NCI-H146 treated with DMSO at 0.1 percent for 48 hours (cell line): ENCODE results near the gene GPR35.
"Not testable (repeated sequence)": the region's sequence is repeated elsewhere in the genome, so short reads cannot be mapped to it uniquely, and the experiment has no call there.

Experiments
- DNase-seq: peaks from one replicate; lab custom pipeline; 2025; ENCODE audit not compliant: unreplicated experiment; lab: John Stamatoyannopoulos, UW

GPR35 gene

DNA sequence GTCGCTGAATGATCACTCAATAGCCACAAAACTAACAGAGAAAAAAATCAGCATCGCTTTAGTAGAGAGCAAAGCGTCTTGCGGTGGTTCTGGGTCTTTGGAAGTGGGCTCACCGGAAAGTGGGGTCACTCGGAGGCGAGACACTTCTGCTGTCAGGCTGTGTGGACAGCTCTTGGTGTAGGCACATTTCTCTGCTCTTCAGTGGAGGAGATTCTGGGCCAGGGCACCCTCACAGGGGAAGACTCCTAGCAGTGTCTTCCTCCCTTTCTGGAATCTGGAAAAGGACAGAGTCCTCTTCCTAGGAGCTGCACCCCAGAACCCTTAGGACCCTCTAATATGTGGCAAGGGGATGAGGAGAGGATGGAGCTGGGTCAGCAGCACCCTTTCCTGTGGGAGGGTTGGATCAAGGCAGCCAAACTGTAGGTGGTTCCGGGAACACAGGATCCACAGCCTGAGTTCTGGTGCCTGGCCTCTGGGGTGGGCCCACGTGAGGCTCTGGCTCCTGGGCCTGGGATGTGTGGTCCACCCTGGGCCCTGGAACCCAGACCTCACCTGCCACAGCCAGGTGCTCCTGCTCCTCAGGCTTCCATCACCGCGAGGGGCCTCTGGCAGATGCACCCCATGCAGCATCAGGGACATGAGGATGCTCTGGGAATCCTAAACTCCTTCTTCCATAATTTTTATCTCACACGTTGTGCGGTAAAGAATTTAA, 25.1 kb downstream of the GPR35 start:
- no peak for DNase-seq

GRCh38 chr2:240651185-240651584, 25.9 kb downstream of the GPR35 start:
- DNase-seq, result no peak

- no peak for DNase-seq
Measured at GRCh38 chr2:240655931-240656886, 30.9 kb downstream of the GPR35 start.

- DNase-seq, result not testable (repeated sequence)
Measured at GRCh38 chr2:240659883-240660282, 34.6 kb downstream of the GPR35 start.

GRCh38 chr2:240662681-240663080, 37.4 kb downstream of the GPR35 start:
- DNase-seq, result no peak

DNA sequence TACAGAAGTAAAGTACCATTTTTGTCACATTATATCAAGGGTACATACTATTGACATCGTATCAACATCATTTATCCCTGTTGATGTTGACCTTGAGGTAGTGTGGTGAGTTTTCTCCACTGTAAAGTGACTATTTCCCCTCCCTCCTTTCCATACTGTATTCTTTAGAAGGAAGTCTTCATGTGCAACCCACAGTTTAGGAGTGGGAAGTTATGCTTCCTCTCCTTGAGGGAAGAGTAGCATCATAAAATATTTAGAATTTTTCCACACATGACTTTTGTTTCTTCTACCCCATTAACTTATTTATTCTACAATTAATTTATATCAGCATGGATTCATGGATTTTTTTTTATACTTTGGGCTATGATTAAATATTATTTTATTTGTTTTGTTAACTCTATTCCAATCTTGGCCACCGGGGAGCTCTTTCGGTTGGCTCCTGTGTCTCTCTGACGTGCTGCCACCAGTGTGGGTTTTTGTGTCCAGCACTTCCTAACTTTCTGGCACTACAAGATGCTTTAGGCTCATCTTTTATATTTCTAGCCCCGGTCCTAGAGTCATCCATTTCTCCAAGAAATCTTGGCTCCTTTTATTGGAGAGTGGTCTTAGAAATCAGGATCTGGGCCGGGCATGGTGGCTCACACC, 38.4 kb downstream of the GPR35 start:
- no peak for DNase-seq

- DNase-seq, result no peak
Measured at GRCh38 chr2:240664622-240665021, 39.3 kb downstream of the GPR35 start.

DNA sequence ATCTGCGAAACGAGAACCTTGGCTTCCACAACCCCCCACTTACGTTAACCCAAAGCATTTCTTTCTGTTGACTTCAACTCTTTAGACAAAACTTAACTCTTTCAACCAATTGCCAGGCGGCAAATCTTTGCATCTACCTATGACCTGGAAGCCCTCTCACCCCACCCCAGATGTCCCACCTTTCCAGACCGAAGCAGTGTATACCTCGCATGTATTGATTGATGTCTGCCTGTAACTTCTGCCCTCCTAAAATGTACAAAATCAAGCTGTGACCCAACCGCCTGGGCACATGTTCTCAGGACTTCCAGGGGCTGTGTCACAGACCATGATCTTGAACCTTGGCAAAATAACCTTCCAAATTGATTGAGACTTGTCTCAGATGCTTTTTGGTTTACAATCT, 45.1 kb downstream of the GPR35 start:
- DNase-seq, result no peak

DNA sequence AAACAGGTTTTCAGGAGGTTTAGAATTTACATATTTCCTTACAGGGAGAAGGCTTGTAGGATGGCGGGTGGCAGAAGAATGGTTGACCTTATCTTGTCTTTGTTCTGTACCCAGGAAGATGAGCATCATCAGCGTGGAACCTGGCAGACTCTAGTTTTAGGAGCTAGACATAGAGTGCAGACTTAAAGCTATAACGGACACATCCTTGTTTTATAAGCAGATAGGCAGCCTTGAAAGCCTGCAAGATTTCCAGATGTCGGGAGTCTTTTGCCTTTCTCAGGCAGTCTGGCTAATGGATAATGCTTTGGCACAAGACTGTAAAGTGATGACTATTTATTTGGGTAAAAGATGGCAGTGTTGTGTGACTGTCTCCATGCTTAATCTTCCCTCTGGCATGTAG, 45.7 kb downstream of the GPR35 start:
- DNase-seq, result no peak

DNA sequence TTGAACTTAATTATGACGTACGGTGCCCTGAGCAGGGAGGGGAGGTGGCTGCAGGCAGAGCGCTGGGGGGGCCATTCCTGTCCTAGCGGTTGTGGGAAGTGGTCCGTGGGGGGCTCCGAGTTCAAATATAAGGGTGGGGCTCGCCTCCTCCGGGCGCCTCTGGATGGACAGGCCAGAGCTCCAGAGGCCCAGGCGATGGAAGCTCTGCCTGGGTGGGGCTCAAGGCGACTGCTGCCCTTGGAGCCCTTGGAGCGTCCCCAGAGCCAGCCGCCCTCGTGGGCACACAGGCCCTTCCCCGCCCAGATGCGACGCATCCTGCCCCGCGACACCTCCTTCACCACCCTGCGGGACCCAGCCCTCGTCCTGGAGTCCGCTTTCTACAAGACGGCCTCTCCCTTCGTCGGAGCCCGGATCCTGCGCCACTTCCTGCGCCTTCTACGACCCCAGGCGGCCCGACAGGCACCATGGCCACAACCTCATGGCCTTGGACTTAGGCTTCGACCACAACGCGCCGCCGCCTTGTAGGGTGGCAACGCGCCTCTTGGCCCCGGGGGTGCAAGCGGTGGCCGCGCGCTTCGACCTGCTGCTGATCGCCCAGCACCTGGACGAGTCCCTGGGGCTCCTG, 46.9 kb downstream of the GPR35 start:
- no peak for DNase-seq

DNA sequence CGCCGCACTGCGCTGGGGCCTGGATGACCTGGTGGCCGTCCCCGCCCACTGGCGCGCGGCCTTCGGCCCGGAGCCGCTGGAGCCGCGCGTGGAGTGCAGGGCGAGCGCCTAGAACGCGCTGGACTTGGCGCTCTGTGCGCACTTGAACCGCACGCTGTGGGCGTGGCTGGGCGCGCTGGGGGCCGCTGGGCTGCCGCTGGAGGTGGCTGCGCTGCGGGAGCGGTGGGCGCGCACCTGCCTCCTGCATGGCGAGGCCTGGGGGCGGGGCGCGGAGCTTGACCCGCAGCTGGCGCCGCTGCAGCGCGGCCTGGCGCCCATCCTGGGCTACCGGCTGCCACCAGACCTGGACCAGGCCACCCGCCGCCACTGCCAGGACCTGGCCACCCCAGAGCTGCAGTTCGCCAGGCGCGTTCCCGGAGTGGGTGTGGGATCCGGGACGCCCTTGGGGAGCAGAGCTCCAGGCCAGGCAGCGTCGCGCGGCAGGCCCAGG, 47.5 kb downstream of the GPR35 start:
- DNase-seq, result no peak

- not testable (repeated sequence) for DNase-seq
Measured at GRCh38 chr2:240674461-240675184, 49.3 kb downstream of the GPR35 start.

DNA sequence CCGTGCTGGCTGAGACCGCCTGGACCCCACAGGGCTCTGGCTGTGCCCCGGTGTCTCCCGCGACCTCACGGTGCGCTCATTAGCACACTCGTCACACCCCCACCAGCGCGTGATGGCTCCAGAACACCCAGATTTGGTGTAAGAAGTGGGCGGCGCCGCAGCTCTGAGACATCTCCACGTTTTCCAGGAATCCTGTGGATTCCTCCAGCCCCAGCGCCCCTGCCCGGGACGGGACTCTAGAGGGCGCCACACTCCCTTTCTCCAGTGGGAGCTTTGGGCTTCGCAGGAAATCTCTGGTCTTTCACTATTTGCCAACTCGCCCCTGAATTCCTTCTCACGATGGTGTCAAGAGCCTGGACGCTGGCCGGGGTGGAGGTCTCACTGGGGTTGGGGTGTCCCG, 50.1 kb downstream of the GPR35 start:
- not testable (repeated sequence) for DNase-seq

DNA sequence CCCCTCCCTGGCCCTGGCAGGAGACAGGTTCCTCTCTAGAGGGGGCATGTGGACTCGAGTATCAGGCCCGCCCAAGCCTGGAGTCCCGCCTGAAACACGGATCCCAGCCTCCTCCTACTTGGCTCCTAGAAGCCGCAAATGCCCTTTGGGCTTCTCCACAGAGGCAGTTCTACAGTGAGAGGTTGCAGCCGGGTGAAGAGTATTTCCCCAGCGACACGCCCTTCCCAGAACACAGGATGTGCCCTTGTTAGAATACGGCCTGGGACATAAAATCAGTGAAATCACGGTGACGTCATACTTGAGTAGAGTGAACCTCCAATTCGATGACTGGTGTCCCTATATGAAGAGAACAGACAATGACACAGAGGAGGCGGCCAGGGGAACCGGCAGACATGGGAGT, 52.8 kb downstream of the GPR35 start:
- DNase-seq, result not testable (repeated sequence)

DNA sequence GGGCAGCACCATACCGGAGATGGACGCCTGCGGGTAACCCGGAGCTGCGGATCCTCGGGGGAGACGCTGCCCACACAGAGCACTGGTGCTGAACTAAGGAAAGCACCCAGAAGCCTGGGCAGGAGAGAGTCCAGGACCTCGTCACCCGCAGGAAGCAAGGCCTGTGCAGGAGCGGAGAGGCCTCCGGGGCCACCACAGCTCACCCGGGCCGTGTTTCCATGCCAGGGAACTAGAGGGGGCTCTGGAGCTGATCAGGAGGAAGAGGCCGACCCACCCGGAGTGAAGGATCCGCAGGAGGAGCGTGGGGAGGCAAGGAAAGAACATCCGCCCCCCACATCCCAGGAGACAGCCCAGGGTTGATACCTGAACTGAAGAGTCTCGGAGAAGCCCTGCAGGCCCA, 53.6 kb downstream of the GPR35 start:
- not testable (repeated sequence) for DNase-seq

GRCh38 chr2:240680185-240680584, 54.9 kb downstream of the GPR35 start:
- not testable (repeated sequence) for DNase-seq
